Gastroesophageal sphincter (tissue), 3 donors: ENCODE data around the gene PF4V1.

ENCODE experiments used
- CTCF ChIP-seq, 4 experiments: fragments of 200-600 bp in 2 of 4; fragments of 450-650 bp in 2 of 4; sonication (generic) in 1 of 4; IDR thresholded peaks; one replicate each; pipeline ENCODE4 v1.5.1; 2017 to 2019; ENCODE audit warnings: antibody characterized with exemption in 4 of 4, mild to moderate bottlenecking in 2 of 4, moderate library complexity in 2 of 4
- EP300 ChIP-seq: sonication (generic); formaldehyde crosslinking; IDR thresholded peaks from one replicate; pipeline ENCODE4 v1.6.1; 2017; ENCODE audit warnings: antibody characterized with exemption, mild to moderate bottlenecking
- POLR2A ChIP-seq, 2 donors: fragments of 450-650 bp; IDR thresholded peaks; one replicate each; pipeline ENCODE4 v1.6.1; 2017; ENCODE audit warnings: antibody characterized with exemption in 2 of 2, mild to moderate bottlenecking in 2 of 2, moderate library complexity in 1 of 2
- POLR2AphosphoS5 ChIP-seq: sonication (generic); formaldehyde crosslinking; IDR thresholded peaks from one replicate; pipeline ENCODE4 v1.6.1; 2017; ENCODE audit warnings: antibody characterized with exemption

GRCh38 chr4:73883306-73883705, 30.2 kb downstream of the PF4V1 start:
- no peak for TF ChIP-seq EP300
- no peak for TF ChIP-seq POLR2AphosphoS5
- no peak for TF ChIP-seq CTCF (IDR thresholded peaks at IDR 0.05)
- TF ChIP-seq POLR2A (IDR thresholded peaks at IDR 0.05): no peak
